ENCODE results near the gene UNK. TPM values are rescaled to one million over a fixed set of nuclear protein-coding genes. Genes with fewer than 3 reads are reported as not detected.

Gene UNK
- total and polyA plus RNA-seq, 2 experiments from 2014 or later, result 22.3 to 26.7 TPM

DNA sequence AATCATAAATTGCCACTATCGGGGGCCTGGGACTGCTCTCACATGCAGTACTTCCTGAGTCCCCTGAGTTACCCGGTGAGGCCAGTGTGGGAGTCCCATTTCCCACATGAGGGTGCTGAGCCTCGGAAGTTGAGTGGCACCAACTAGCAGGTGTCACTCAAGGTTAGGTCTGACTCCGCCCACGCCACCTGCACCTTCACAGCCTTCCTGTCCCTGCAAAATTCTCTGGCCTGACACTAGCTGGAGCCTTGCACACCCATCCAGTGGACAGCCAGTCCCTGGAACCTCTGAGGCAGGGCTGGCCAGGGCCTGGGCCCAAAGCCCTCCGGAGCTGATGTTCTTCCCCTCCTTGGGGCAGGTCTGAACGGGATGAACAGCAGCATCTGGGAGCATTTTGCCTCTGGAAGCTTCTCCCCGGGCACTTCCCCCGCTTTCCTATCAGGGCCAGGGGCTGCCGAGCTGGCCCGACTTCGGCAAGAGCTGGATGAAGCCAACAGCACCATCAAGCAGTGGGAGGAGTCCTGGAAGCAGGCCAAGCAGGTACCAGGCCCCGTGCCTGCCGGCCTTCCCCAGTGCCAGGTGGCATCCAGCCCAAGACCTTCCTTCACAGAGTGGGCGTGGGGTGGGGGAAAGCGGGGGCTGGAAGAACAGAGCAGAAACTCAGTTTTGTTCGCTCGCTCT lies 37.7 kb downstream of the UNK start:
- H3K9me2 ChIP-seq (replicated peaks; ENCODE audit: insufficient read depth), result no peaks in the 10 kb centered on the region
- TF ChIP-seq, protein P1, sequence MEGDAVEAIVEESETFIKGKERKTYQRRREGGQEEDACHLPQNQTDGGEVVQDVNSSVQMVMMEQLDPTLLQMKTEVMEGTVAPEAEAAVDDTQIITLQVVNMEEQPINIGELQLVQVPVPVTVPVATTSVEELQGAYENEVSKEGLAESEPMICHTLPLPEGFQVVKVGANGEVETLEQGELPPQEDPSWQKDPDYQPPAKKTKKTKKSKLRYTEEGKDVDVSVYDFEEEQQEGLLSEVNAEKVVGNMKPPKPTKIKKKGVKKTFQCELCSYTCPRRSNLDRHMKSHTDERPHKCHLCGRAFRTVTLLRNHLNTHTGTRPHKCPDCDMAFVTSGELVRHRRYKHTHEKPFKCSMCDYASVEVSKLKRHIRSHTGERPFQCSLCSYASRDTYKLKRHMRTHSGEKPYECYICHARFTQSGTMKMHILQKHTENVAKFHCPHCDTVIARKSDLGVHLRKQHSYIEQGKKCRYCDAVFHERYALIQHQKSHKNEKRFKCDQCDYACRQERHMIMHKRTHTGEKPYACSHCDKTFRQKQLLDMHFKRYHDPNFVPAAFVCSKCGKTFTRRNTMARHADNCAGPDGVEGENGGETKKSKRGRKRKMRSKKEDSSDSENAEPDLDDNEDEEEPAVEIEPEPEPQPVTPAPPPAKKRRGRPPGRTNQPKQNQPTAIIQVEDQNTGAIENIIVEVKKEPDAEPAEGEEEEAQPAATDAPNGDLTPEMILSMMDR (IDR thresholded peaks at IDR 0.05; ENCODE audit: poor library complexity), result no peak
- TF ChIP-seq EZH2 (IDR thresholded peaks at IDR 0.05; ENCODE audit: borderline replicate concordance) (no peak), EZH2phosphoT487 (IDR thresholded peaks at IDR 0.05; ENCODE audit: low read depth, severe bottlenecking, unreplicated experiment) (no peak)
- no peaks in the 10 kb centered on the region for H3K27me3 ChIP-seq
- no peaks in the 10 kb centered on the region for H4K20me1 ChIP-seq (ENCODE audit: insufficient read depth, poor library complexity, severe bottlenecking)
- no peak overlapping the region for H3K4me2 ChIP-seq
- 83% methylated on average over 18 of the region's 18 CpGs for WGBS (ENCODE audit: low lambda C conversion rate, missing lambda C conversion rate)
- no peak for DNase-seq (ENCODE audit: low spot score)
- no peak overlapping the region for H3K4me3 ChIP-seq
- no peaks in the 10 kb centered on the region for H3K36me3 ChIP-seq (replicated peaks; ENCODE audit: insufficient read depth, low read depth)
- no peaks in the 10 kb centered on the region for H3K9me3 ChIP-seq (ENCODE audit: low read depth)
- no peaks in the 10 kb centered on the region for H3K79me2 ChIP-seq
- no peak overlapping the region for H2AFZ ChIP-seq
- H3K4me1 ChIP-seq (ENCODE audit: insufficient read depth), result peaks cover 18% of the 10 kb centered on the region
- H3K27ac ChIP-seq, result no peak overlapping the region

- H3K4me3 ChIP-seq, result no peak overlapping the region
- no peaks in the 10 kb centered on the region for H3K9me3 ChIP-seq (ENCODE audit: low read depth)
- no peaks in the 10 kb centered on the region for H3K36me3 ChIP-seq (replicated peaks; ENCODE audit: insufficient read depth, low read depth)
- H3K9me2 ChIP-seq (replicated peaks; ENCODE audit: insufficient read depth), result no peaks in the 10 kb centered on the region
- no peak for DNase-seq (ENCODE audit: low spot score)
- TF ChIP-seq EZH2phosphoT487 (IDR thresholded peaks at IDR 0.05; ENCODE audit: low read depth, severe bottlenecking, unreplicated experiment), result no peak
- TF ChIP-seq, protein P1 (IDR thresholded peaks at IDR 0.05; ENCODE audit: poor library complexity), result no peak
- no peak for TF ChIP-seq EZH2 (IDR thresholded peaks at IDR 0.05; ENCODE audit: borderline replicate concordance)
- no peaks in the 10 kb centered on the region for H4K20me1 ChIP-seq (ENCODE audit: insufficient read depth, poor library complexity, severe bottlenecking)
- 96% methylated on average over 2 of the region's 3 CpGs for WGBS (ENCODE audit: low lambda C conversion rate, missing lambda C conversion rate)
- no peak overlapping the region for H3K27ac ChIP-seq
- H3K4me2 ChIP-seq, result no peak overlapping the region
- H3K4me1 ChIP-seq (ENCODE audit: insufficient read depth), result peaks cover 23% of the 10 kb centered on the region
- no peaks in the 10 kb centered on the region for H3K27me3 ChIP-seq
- H3K79me2 ChIP-seq, result no peaks in the 10 kb centered on the region
- no peak overlapping the region for H2AFZ ChIP-seq
Observed at GRCh38 chr17:75822800-75823166, 38.2 kb downstream of the UNK start.

DNA sequence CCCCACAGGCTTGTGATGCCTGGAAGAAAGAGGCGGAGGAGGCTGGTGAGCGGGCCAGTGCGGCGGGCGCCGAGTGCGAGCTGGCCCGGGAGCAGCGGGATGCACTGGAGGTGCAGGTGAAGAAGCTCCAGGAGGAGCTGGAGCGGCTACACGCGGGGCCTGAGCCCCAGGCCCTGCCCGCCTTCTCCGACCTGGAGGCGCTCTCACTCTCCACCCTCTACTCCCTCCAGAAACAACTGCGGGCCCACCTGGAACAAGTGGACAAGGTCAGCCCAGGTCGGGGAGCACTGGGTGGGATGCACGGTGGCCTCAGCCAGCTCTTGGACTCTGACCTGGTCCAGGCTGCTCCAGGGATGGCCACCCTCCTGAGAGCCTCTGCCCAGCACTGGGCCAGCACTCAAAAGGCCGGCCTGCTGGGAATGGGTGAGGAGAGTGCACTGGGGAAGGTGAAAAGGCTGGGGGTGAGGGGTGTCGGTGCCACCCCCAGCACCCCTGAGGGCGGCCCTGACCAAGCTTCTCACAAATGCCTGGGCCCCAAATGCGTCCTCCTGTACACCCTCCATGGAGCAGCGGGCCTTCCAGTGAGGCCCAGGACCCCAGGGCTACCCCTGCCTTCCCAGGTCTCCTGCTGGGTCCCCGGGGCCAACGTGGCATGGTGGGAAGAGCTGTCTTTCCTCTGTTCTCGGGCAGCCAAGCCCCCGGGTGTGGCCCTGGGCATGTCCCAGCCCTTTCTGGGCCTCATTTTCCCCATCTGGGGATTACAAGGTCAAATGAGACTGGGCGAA lies 38.8 kb downstream of the UNK start:
- H3K4me2 ChIP-seq, result no peak overlapping the region
- no peaks in the 10 kb centered on the region for H3K9me3 ChIP-seq (ENCODE audit: low read depth)
- H2AFZ ChIP-seq, result no peak overlapping the region
- WGBS (ENCODE audit: low lambda C conversion rate, missing lambda C conversion rate), result 95% methylated on average over 27 of the region's 28 CpGs
- no peaks in the 10 kb centered on the region for H3K9me2 ChIP-seq (replicated peaks; ENCODE audit: insufficient read depth)
- no peaks in the 10 kb centered on the region for H4K20me1 ChIP-seq (ENCODE audit: insufficient read depth, poor library complexity, severe bottlenecking)
- H3K36me3 ChIP-seq (replicated peaks; ENCODE audit: insufficient read depth, low read depth), result no peaks in the 10 kb centered on the region
- no peak overlapping the region for H3K4me3 ChIP-seq
- DNase-seq (ENCODE audit: low spot score), result no peak
- H3K27ac ChIP-seq, result no peak overlapping the region
- no peaks in the 10 kb centered on the region for H3K27me3 ChIP-seq
- TF ChIP-seq EZH2 (IDR thresholded peaks at IDR 0.05; ENCODE audit: borderline replicate concordance), result no peak
- no peak for TF ChIP-seq EZH2phosphoT487 (IDR thresholded peaks at IDR 0.05; ENCODE audit: low read depth, severe bottlenecking, unreplicated experiment)
- TF ChIP-seq, protein P1 (IDR thresholded peaks at IDR 0.05; ENCODE audit: poor library complexity), result no peak
- no peaks in the 10 kb centered on the region for H3K79me2 ChIP-seq
- peaks cover 27% of the 10 kb centered on the region for H3K4me1 ChIP-seq (ENCODE audit: insufficient read depth)
